KBM-7 (cell line): ENCODE measurements around the gene MEGF6.

ENCODE experiments used
- DNase-seq: peaks from one replicate; pipeline ENCODE4 v3.0.0-alpha.2; 2015
- in situ Hi-C: fragments of 300-500 bp; cut with MboI; formaldehyde crosslinking; loops from 2 replicates; pipeline ENCODE4 v1.14.3; 2020; ENCODE audit warnings: low sequenced_read_pairs, low pct_unique_long_range_greater_than_20kb, mixed read lengths

MEGF6 gene

GRCh38 chr1:3548895-3549294, 62.4 kb downstream of the MEGF6 start:
- in situ Hi-C loops = no loop called here
- no peak for DNase-seq

DNA sequence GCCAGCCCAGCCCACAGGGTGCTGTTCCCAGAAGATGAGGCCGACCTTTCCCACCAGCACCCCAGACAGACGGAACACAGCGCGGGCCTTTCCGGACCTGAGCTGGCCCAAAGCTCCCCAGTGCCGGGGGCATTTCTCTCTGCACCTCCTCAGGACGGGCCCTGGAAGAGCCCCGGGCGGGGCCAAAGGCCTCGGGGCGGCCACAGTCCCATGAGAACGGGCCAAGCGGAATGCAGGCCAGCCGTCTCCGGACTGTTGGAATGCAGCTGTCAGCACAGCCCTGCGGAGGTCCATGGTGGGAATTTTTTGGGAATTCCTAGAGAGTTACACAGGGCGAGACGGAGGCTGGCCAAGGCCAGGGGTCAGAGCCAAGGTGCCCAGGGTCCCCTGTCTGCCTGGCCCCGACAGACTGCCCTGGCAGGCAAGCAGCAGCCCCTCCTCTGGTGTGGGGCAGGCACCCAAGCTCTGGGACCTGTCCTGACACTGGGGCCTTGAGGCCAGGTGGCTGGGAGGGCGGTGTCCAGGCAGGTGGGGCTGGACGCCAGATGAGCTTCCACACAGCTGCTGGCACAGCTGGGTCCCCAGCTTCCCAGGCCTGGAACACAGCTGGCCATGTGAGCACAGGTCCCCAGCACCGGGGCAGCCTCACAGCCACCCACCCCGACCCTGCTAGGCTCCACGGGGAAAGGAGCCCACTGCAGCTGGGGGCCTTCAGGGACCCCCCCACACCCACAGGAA, 63.0 kb downstream of the MEGF6 start:
- in situ Hi-C loops = no loop called here
- no peak for DNase-seq

- in situ Hi-C loops = no loop called here
- no peak for DNase-seq
These were observed 64.0 kb downstream of the MEGF6 start for GRCh38 chr1:3547055-3548005.

DNA sequence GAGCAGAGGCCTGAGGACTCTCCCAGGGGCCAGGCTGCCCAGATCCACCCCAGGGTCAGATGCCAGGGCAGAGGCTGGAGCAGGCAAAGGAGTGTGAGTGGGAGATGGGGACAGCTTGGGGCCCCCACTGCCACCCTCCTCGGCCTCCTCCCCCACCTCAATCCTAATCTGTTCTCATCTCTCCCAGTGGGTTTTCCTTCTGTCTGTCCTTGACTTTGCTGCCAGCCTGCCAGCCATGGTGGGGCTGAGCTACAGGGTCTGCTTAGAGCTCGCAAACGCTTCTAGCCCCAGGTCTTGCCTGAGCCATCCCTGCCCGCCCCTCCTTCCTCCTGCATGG, 65.3 kb downstream of the MEGF6 start:
- DNase-seq = no peak
- in situ Hi-C loops = no loop called here

DNA sequence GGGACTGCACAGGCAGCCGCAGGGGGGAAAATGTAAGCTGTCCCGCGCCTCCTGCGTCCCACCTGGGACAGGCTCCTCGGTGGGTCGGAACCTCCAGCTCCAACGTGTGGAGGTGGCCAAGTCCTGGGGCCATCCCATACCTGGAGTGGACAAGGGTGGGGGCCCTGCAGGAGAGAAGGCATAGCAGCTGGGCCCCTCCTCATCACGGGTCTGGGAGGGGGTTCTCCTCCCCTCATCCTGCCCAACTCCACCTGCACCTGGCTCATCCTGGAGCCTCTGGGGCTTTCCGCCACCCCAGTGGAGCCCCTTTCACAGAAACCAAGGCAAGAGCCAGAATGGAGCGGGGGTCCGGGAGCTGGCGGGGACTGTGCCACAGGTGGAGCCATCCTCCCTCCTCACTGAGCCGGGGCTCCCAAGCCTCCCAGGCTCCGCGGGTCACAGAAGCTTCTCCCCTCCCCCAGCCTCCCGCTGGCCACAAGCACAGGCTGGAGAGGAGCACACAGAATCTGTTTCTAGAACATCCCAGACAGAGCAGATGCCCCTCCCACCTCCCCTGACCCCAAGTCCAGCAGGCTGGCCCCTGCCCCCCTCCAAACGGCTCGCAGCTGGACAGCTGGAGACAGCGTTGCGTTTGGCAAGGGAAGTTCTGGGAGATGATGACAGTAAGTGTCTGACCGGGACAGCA, 65.8 kb downstream of the MEGF6 start:
- in situ Hi-C loops = no loop called here
- no peak for DNase-seq

DNA sequence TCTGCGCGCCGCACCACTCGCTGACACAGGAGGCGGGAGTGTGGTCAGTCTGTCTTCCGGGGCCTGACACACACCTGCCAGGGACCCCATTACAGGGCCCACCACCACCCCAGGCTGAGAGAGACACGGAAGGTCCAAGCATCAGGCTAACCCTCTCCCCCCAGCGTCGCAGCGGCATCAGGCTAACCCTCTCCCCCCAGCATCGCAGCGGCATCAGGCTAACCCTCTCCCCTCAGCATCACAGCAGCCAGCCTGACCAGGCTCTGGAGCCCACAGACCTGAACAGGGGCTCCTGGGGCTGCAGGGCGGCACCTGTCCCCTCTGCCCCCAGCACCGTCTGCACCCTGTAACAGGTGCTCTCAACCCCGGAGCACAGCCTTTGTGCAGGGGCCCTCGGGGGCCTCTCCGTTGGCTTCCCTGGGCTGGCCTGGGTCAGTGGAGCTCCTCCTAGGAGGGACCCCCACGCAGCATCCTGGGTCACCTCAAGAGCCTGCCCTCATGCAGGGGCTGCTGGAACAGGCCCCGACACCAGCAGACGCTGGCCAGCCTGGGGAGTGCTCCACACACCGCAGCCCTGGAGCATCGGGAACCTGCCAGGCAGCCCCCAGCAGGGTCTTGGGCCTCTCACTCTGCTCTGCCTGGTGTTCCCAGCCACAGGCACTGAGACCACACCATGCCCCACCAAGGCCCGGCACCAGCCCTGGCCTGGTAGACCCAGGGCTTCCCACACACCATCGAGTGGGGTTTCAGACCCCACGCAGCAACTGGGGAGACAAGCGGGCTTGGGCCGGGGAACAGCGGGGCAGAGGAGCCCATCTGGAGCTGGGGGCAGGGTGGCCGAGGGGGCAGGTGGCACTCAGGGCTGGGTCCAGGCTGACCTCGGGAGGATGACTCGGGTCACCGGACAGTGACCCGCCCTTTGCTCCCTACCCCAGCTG, 67.0 kb downstream of the MEGF6 start:
- in situ Hi-C loops = no loop called here
- DNase-seq = no peak

DNA sequence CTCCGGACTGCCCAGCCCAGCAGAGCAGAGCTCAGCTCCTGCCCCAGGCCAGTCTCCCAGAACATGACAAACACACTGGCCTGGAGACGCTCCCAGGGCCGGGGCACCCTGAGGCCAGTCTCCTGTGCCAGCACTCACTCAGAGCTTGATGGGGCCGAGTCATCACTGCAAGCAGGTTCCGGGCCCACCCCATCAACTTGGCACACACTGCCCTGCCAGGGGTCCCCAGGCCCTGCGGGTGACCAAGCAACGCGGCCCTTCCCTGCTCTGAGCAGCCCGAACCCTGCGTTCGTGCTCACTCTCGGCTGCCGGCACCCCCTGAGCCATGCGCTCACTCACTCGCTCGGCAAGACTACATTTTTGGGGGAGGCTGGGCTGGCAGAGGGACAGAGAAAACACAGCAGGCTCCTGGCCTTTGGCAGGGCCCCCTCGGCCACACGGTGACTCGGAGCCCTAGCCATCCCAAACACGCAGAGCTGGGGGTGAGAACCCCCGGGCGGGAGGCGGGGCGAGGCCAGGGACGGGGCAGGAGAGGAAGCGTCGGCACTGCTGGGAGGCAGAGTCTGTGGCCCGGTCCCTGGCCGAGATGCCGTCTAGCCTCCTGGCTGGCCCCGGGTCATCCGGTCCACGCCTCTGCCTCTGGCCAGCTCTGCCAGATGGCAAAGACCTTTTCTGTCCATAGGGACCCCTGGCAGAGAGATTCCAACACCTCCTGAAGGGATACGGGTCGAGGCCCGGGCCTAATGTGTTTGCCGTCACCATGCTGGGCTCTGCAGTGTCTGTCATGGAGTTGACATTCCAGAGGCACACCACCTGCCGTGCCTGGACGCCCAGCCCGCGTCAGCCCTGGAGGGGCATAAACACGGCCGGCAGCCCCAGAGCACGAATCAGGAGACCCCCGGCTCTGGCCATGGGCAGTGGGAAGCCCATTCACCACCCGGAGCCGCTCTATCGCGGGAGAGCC, 68.0 kb downstream of the MEGF6 start:
- no peak for DNase-seq

GRCh38 chr1:3542676-3543075, 68.6 kb downstream of the MEGF6 start:
- in situ Hi-C loops = no loop called here

More for the DNA sequence above, 68.0 kb downstream of the MEGF6 start:
- in situ Hi-C loops = no loop called here

GRCh38 chr1:3541936-3542335, 69.4 kb downstream of the MEGF6 start:
- DNase-seq = no peak
- in situ Hi-C loops = no loop called here

More at GRCh38 chr1:3542676-3543075, 68.6 kb downstream of the MEGF6 start:
- DNase-seq = no peak

DNA sequence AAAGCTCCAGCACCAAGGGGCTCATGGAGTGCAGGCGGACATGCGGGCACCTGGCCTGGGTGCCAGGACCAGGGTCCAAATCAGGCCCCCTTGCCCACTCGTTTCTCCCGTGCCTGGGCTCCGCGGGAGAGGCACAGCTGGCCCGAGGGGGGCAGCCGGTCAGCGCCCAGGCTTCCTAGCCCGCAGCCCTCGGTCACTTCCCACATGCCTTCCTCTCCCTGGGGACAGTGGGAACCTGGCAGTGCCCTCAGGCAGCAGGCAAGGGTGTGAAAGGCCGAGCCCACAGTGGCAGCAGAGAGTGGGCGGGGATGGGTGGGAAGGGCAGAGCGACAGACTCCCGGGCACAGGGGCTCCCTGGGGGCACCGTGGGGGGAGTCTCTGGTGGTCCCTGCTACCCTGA, 69.8 kb downstream of the MEGF6 start:
- DNase-seq = no peak
- in situ Hi-C loops = no loop called here

- in situ Hi-C loops = no loop called here
- DNase-seq = no peak
These were observed 70.4 kb downstream of the MEGF6 start for GRCh38 chr1:3540876-3541275.

GRCh38 chr1:3539707-3540425, 71.4 kb downstream of the MEGF6 start:
- no peak for DNase-seq
- in situ Hi-C loops = no loop called here

GRCh38 chr1:3537359-3537758, 73.9 kb downstream of the MEGF6 start:
- in situ Hi-C loops = no loop called here

GRCh38 chr1:3536420-3537195, 74.7 kb downstream of the MEGF6 start:
- no peak for DNase-seq
- in situ Hi-C loops = no loop called here

More at GRCh38 chr1:3537359-3537758, 73.9 kb downstream of the MEGF6 start:
- DNase-seq = no peak

DNA sequence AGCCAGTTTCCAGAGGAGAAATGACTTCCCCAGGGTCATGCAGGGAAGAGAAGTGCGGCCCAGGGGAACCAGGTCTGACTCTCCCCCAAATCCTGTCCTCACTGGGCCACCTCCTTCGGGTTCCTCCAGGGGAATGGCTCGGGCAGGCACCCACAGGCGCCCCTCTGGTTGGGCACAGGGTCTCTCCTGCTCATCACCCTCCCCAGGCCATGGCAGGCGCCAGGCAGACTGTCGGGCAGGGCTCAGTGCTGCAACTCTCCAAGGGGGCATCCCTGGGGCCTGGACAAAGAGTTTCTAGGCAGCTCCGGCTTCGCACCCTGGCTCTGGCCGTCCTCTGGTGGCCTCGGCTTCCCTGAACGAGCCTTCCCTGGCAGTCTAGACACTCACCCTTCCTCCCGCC, 75.6 kb downstream of the MEGF6 start:
- in situ Hi-C loops = no loop called here
- DNase-seq = no peak

DNA sequence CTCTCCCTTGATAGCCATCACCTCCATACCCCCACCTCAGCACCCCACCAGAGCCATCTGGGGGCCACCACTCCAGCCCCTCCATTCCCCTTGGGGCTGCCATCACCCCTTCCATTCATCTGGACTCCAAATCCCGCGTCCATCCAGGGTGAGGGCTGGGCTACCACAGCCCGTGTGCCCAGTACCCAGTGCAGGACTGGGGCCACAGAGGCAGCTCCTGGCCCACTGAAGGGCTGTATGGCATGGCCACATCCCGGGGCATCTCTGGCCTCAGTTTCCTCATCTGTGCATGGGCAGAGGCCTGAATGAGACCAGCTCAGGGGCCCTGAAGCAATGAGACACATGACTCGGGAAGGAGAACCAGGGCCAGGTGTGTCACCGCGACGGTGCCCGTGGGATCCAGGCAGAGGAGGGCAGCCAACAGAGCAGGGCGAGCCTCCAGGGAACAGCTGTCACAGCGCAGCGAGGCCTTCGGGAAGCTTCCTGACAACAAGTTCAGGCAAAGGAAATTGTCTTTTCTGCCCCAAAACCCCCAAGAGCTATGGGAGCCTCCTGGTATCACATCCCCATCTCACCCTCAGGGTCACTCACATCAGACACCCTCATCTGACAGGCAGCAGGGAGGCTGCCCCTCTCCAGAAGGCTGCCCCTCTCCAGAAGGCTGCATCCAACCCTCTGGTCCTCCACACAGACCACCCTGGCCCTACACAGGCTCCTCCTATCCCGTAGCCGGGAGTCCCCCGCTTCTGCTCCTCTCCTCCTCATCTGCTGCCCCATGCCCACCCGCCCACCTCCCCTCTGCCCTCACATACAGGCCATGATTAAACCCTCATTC, 76.3 kb downstream of the MEGF6 start:
- DNase-seq = no peak
- in situ Hi-C loops = no loop called here
